HG02970 (cell line): Measurements from ENCODE around the gene NEGR1.

Source experiments
- ATAC-seq: cut with Tn5 transposase; IDR thresholded peaks from one replicate; pipeline ENCODE4 v1.9.1; 2021; ENCODE audit warnings: mild to moderate bottlenecking, moderate library complexity, moderate number of reproducible peaks; ENCODE audit not compliant: unreplicated experiment, low FRiP score

The NEGR1 gene

GRCh38 chr1:72282271-72283021 is at the start of gene NEGR1:
Gene NEGR1, minus strand, starts transcription at chr1:72282539.
- ATAC-seq, result peak; percentile 58

GRCh38 chr1:72326494-72326893 is 44.2 kb upstream of the NEGR1 start:
- no peak for ATAC-seq

GRCh38 chr1:72324451-72324850 is 42.1 kb upstream of the NEGR1 start:
- no peak for ATAC-seq

- no peak for ATAC-seq
Observed at GRCh38 chr1:72322910-72323309, 40.6 kb upstream of the NEGR1 start.

DNA sequence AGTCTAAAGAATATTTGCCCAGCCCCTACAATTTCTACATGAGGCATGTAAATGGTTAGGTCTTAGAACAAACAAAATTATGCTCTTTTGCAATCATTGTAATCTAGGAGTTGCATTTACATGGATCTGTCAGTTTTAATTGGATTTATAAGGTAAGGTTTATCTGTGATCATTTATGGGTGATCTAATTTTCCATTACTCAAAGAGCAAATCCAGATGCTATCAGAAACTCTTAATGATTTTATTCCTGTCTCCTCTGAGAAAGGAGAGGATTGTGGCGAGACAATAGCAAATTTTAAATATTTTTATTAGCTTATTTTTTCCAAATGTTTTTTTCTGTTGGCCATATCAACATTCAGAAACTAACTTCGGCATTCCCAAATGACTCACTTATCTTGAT is 14.2 kb upstream of the NEGR1 start:
- no peak for ATAC-seq

DNA sequence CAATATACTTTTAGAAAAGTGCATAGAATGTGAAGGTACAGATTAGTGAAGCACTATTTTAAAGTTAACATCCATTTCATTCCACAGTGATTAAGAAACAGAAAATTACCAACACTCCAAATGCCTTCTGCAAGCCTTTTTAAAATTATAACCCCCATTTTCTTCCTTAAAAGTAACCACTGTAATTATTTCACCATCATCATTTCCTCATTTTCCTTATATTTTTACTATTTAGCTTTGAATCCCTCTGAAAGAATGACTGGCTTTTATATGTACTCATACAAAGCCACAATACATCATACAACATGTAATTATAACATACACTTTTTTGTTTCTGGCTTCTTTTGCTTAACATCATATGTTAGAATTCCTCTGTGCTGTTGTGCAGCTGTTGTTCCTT is 6.5 kb upstream of the NEGR1 start:
- ATAC-seq, result no peak

DNA sequence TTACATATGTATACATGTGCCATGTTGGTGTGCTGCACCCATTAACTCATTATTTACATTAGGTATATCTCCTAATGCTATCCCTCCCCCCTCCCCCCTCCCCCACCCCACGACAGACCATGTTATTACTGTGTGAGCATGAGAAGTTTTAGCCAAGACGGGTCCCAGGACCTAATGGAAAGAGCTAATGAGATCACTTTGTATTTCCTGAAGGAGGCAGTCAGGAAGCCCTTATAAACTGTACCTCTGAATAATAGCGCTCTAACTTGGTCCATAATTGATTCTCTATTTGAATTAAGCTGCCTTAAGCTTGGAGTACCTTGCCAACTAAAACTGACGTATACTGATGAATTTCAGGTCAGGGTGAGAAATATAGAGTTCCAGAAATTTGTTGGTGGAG is 4.1 kb upstream of the NEGR1 start:
- ATAC-seq, result no peak

GRCh38 chr1:72285074-72285425 is 2.7 kb upstream of the NEGR1 start:
- ATAC-seq, result no peak

DNA sequence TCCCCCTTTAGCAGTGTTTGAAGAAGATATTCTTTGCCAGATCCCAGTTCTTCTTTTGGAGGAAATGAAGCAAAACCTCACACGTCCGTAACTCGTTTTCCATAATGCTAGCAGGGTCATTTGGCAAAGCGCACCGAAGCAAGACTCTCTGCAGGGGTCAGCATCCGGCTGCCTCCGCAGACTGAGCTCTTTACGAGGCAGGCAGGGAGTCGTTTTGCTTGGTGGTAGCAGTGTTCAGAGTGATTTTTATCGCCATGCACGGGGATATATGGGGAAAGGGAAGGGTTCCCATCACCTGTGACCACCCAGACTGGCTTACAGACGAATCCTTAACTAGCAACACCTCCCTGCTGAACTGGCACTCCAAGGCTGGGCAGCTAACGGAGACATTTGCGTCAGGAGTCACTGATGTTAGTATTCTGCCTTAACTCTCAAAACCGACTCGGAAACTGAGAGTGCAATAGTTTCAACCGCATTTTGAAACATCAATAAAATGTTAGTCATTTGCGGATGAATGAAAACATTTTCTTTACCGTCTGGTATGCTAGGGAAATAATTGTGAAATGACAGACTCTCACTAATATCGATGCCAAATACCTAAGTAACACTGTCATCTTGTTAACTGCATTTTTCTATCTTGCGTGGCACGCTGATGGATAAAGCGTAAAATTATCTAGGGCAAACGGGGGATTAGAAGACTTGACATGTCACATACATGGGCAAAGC is 2.2 kb upstream of the NEGR1 start:
- peak; percentile 68 for ATAC-seq

DNA sequence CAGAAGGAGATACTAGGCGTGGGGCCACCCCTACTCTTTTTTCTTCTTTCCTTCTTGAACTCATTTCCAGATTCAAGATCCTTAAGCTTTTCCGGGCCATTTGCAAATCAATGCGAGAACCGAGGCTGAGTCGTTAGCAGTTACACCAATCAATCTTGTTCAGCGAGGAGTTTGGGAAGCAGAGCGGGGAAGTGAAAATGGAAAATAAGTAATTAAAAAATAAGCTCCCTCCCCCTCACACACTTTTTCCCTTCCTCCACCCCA is 1.7 kb upstream of the NEGR1 start:
- ATAC-seq, result no peak

- no peak for ATAC-seq
Observed at GRCh38 chr1:72283307-72284083, 1.2 kb upstream of the NEGR1 start.

DNA sequence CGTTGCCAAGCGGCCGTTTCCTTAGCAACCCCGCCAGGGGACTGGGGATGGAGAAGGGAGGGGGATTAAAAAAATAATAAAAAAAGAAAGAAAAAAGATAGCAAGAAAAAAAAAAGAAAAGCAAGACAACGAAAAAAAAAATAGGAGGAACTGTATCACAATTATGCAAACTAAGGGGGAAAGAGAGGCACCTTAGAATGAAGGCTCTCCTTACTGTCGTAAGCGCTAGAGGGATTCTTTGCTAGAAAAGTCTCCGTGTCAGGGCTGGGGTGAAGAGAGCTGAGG is 625 bp upstream of the NEGR1 start:
- no peak for ATAC-seq

DNA sequence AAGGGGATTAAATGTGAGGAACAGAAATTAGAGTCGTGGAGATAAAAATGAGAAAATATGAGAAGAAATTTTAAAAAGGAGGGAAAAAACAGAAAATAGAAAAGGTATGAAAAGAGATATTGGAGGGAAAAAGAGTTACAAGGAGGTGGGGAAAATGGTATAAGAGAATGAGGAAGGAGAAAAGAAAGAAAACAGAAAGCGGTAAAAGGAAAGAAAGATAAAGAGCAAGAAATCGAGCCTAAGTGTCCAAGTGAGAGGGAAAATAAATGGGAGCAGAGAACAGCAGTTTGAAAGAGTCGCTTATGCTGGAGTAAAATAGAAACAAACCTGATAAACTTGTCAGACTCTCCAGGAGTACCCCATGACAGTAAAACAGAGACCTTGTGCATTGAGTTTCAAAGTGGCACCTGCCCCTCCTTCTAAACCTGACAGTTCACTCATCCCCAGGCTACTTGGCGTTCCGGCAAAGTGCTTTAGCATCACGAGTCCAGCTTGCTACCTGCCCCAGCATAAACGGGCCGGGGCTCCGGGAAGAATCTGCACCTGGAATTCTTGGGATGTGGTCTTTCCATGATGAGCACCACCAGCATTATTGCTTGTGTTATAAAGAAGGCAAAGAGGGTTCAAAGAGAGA is 585 bp downstream of the NEGR1 start:
- no peak for ATAC-seq

DNA sequence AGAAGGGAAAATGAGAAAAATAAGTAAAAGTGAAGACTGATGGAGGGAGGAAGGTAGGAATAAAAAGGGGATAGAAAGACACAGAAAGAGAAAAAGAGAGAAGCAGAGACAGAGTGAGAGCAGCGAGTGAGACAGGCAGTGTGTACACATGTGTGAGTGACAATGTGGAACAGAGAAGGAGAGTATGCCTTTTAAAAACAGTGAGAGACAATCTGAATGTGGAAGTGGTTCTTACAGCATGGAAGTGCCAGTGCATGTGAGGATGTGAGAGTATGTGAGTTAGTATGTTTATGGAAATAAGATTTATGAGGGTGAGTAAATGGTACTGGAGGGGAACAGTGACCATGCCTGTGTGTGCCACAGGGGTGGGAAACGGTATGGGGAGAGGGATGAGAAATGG is 1.2 kb downstream of the NEGR1 start:
- ATAC-seq, result no peak

- no peak for ATAC-seq
Observed at GRCh38 chr1:72280711-72281110, 1.6 kb downstream of the NEGR1 start.

GRCh38 chr1:72280131-72280530 is 2.2 kb downstream of the NEGR1 start:
- ATAC-seq, result no peak

GRCh38 chr1:72278461-72278860 is 3.9 kb downstream of the NEGR1 start:
- ATAC-seq, result no peak

- no peak for ATAC-seq
Observed at GRCh38 chr1:72271555-72272085, 10.7 kb downstream of the NEGR1 start.

- no peak for ATAC-seq
Observed at GRCh38 chr1:72262735-72263134, 19.6 kb downstream of the NEGR1 start.

- ATAC-seq, result no peak
Observed at GRCh38 chr1:72253132-72253531, 29.2 kb downstream of the NEGR1 start.

DNA sequence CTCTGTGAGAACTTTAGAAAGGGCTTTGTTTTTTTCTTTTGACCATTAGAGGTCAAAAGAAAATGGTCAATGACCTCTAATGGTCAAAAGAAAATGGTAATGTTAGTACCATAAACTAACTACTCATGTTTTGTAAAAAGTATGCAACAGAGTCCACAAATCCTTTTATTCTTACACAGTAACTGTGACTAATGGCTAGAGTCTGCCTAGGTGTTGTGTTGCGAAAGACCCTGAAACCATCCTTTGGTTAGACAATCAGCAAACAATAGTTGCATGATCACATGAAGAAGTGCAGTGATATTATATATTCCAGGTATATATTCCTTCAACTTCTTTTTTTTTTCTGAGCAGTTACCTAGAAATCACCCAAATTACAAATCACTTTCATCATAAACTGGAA is 40.9 kb downstream of the NEGR1 start:
- ATAC-seq, result no peak
